Ammon's horn (tissue), 1 donor: ENCODE data around the gene COMT.
A peak's percentile ranks its signal among the peaks of the same experiment; 100 is the strongest.

Experiments
- DNase-seq: peaks from one replicate; pipeline ENCODE4 v3.0.0-alpha.2; 2016; ENCODE audit warnings: low spot score

Gene COMT

DNA sequence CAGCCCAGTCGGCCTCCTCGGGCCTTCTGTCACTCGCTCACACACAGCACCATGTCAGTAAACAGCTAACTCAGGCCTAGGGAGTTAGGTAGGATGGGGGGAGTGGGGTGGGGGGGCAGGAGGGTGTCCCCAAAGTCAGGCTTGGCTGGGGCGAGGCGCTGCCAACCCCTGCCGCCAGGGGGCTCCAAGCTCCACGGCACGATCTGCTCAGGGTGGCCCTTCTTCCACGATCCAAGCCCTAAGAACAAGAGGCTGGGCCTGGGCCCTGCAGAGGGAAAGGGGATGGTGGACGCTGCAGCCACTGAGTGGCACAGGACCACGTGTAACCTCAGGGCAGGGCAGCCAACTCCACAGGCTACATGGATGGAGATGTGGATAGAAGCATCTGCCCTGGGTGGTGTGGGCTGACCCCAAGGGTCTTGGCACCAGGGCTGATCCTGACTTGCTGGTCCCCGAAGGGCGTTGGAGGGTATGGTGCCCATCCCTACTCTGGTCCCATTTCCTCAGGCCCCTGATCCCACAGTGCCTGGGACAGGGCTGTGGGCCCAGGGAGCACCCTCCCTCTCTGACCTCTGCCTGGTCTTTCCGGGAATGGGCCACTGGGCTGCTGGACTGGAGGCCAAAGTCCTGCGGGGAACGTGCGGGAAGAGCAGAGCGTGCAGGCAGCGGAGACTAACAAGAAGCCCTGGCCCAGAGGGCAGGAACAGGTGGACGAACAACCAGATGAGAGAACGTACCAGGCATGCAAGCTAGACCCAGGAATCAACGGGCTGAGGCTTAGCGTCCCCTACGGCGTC lies 29.1 kb downstream of the COMT start:
- DNase-seq, result peak; percentile 78

DNA sequence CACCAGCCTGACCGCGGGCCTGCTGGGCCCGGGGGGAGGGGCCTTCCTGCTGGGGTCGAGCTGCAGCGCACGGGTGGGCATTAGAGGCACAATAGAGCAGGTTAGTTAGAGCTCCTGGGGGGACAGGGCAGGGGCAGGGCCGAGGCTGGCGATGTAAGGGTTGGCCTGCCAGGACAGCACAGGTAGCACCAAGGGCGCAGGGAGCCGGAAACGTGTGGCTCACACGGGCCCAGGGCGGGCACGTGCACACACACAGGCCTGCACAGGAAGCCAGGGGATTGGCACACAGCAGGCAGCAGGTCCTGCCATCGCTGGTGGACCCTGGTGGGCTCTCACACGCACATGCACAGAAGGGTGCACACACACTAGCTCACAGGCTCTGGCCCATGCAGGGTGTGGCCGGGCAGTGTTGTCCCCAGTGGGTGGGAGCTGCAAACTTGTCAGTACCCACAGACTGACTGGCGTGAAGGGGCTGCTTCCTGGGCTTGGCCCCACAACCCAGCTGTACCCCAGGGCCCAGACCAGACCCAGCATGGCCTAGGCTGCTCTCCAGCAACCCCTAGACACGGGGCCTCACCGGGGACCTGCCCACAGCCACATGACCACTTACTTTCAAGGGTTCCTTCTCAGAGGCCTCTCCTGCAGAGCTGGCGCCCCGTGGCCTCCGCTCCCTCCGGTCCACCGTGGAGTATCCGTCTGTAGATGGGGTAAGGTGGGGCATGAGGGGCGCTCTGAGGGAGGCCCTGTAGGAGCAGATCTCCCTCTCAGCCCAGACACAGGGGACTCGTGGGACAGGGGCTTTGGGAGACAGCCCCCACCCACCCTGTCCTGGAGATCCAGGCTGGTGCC lies 29.9 kb downstream of the COMT start:
- no peak for DNase-seq

DNA sequence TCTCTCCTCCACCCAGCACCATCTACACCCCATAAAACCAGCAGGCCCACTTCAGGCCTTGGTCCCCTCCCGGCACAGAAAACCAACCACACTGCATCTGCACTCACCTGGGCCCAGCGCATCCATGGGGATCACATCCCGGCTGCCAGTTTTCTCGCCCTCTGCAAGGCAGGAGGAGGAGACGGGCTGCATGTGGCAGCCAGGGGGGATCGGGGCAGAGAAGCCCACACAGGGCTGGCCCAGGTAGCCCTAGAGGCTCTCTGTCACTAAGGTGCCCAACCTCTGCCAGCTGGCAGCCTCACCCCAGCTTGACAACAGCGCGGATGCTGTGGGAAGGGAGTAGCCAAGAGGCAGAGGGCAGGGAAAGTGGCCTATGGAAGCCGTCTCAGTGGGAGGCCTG lies 30.7 kb downstream of the COMT start:
- DNase-seq, result no peak

DNA sequence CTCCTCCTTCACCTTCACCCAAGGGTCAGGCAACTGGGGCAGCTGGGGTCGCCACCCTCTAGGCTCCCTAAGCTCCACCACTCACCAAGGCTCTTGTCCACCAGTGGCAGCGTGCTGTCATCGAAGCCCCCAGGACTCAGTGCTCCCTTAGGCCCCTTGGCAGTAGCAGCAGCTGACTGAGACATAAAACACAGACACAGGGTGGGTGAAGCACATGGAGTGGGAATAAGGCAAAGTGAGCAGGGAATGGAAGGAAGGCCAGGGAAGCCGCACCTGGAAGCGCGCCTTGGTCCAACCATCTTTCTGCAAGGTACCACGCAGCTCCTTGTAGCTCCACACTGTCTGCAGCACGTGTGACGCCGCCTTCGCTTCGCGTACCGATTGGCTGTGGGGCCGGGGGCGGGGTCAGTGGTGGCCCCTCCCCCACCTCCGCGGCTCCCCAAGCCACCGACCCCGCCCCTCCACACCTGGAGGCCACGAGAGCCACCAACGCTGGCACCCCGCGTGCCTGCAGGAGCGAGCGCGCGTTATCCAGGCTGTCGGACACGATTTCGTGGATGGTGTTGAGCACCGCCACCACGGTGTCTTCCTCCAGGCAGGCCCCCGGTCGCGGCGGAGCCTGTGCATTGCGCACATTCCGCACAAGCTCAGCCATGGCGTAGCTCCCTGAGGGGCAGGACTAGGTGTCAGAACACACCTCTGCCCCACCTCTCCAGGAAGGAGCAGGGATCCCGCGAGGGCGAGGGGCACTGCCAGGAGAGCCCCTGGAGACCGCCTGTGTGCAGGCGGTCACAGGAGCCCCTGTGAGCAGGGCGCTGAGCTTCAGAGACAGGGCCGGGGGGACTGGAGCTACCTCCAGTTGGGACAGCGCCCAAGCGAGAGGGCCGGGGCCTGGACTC lies 31.3 kb downstream of the COMT start:
- no peak for DNase-seq

DNA sequence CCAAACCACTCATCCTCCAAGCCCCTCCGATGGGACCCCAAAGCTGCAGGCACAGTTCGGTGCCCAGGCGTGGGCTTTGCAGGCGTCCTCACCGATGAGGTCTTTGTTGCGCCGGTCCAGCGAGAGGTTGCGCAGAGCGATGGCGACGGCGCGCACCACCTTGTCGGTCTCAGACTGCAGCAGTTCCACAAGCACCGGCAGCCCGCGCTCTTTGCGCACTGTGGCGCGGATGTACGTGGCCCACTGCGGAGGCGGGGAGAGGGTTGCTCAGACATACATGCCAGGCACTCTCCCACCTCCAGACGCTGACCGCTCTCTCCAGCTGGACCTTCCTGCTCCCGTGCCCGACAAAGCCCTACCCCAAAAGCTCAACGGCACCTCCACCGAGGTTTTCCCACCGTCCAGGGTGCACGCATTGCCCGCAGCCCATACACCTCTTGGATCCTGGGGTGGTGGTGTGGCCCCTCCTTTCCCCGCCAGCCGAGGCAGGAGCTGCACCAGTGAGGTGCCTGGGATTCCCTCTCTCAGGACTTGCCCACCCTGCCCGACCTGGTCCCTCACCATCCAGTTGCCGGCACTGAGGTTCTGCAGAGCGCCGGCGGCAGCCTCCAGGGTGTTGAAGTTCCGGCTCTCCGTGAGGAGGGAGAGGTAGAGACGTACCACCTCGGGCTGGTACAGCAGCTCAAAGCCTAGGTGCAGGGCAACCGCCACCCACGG lies 32.1 kb downstream of the COMT start:
- DNase-seq, result no peak

DNA sequence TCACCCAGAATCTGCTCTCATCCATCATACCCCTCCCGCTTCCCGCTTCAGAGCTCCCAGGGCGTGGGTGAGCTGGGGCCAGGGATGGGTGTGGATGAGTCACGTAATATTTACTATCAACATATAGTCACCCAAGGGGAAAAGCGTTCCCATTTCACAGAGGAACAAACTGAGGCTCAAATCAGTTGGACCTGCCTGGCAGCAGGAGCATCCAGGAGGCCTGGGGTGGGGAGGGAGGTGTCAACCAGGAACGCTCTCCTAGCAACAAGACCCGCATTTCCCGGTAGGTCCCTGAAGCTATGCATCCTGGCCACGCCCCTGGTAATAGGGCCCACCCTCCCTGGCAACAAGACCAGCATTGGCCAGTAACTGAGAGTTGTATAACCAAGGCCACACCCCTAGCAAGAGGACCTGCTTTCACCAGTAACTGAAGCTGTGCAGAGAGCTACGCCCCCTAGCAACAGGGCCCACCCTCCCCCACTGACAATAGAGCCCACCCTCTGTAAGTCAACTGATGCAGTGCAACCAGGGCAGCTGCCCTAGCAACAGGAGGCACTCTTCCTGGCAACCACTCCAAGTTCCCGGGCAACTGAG lies 32.8 kb downstream of the COMT start:
- peak; percentile 69 for DNase-seq

DNA sequence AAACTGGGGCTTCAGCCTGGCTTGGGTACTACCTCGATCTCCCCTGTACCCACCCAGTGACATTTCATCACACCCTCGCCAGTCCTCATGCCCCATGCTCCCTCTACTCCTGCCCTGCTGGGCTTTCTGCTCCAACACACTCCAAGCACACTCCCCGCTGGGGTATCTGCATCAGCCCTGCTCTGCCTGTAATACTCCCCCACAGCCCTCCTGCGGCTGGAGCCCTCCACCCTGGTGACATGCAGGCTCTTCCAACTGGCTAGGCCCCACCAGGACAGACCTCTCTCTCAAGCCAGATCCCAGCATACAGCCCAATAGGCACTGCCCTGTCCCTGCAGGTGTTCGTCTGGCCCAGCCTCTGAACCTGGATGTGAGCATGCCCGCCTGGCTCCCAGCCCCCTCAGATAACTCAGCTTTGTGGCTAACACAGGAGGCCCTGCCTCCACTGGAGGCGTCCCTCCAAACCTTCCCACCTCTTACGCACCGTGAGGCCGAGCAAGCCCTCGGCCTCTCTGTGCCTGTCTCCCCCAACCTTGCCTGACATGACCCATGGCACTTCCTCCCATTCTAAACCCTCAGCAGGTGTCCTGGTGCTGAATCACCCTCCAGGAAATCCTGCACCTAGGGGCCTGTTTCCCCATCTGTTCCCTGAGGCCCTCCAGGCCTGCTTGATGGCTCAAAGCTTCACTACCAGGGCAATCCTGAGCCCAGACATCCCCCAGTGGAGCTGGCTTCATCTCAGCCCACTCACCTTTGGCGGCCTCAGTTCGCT lies 33.5 kb downstream of the COMT start:
- no peak for DNase-seq

DNA sequence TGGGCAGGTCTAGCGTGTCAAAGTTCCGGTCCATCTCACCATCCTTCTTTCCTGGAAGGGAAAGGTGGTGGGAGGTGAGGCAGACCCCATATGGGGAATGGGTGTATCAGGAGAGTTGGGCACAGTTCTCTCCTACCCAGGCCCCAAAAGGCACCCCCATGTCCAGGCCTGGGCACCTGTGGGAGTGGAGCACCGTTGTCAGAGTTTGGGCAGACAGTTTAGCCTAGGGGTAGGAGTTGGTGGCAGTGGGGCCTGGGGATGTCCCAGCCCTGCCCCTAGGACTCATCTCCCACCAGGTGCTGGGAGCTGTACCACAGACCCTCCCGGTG lies 34.1 kb downstream of the COMT start:
- no peak for DNase-seq

DNA sequence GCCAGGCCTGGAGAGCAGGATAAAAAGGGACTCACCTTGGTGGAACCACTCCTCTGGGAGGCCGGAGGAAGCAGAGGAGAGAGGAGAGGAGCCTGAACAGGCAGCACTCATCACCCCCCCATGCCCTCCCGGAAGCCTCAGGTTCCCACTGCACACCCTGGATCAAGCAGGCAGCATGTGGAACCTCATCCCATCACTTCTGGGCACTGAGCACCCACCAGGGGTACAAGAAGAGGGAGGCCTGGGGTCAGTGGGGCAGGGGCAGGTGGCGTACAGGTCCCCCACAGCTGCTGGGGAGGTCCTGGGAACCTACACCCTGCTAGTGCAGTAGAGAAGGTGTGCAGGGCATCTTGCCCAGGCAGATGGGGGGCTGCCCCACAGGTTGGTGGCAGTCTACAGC lies 35.1 kb downstream of the COMT start:
- no peak for DNase-seq

DNA sequence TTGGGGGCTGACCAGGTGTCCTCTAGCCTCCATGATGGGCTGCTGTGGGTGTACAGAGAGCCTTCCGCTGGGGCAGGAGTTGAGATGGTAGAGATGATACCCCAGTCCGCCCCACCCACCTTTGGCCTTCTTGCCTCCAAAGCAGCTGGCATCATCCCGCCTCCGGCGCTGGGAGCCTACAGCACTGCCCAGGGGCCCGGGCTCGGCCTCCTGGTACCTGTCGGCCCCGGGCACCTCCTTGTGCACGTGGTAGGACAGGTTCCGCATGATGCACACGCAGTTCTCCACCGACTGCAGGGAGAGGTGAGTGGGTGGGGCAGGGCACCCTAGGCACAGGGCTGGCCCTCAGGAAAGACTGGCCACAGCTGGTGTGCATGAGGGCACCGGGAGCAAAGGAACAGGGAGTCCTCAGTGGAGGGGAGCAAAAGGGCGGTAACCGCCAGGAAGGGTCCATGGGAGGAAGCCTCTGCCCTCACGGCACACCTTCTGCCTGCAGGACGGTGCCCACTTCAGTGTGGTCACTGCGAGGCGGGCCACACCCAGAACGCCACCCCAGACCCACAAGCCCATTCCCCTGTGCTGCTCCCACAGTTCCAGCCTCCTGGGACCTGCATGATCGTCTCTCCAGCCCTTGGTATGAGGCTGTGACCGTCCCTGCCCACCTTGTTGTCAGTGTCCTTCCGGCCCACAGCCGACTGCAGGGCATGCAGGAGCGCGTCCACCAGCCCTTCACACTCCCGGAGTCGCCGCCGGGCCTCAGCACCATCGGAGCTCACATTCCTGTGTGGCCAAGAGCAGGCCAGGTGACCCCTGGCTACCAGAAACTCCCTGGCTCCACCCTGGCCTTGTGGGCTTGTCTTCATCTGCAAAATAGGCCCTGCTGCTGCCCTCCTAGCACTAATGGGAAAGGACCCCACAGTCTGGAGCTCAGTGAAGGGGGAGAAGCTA lies 36.0 kb downstream of the COMT start:
- no peak for DNase-seq

DNA sequence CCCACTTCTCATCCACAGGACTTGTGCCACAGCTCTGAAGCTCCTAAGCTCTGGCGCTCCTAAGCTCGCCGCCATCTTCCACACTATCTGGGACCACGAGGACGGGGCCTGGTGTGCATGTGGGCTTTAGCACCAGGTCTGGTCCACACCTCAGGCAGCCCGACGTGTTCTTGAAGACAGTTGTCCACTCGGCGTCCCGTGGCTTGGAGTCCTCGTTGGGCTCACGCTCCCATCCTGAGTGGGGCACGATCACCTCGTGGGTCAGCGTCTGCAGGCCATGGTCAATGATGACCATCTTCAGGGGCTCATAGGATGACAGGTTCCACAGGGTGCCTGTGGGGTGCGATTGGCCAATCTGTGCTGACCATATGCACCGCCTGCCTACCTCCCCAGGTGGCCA lies 37.2 kb downstream of the COMT start:
- no peak for DNase-seq

DNA sequence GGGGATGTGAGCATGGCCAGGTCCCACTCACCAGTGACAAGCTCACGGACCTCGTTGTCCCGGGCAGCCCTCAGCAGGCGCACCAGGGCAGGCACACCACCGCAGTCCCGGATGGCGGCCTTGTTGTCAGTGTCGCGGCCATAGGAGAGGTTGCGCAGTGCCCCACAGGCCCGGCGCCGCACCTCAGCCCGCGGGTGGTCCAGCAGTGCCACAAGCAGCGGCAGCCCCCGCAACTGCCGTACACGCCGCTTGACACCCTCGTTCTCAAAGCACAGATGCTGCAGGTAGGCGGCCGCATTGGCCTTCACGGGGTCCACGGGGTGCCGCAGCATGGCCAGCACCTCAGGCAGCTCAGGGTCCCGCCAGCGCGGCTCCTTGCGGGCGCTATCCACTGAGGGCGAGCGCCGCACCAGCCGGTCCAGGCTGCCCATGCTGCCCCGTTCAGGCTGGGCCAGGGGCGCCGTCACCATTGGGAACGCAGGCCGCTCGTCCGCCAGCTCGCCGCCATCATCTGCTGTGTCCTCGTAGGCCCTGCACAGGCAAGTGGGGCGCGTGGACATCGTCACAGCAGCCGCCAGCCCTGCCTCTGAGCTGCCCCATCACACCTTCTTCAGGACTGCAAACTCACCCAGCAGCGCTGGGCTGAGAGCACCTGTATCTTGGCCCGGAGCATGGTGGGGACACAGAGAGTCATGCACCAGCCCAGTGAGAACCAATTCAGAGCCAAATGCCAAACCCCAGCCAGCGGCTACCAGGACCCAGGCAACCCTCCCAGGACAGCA lies 38.3 kb downstream of the COMT start:
- DNase-seq, result no peak

DNA sequence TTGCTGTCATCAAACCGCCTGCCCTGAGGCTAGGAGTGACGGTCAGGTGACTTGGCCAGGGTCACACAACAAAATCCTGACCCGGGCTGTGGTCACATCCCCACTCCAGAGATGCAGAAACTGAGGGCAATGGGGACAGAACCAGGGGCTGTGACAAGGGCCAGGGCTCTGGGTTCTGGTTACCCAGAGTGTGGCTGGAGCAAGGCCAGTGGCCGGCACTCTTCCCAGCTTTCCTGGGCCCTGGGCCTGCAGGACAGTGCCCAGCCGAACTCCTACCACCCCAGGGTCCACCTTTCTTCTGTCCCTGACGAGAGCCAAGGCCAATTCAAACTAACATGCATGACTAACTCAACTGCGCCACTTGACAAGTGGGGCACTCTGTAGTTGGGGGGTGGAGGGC lies 39.2 kb downstream of the COMT start:
- DNase-seq, result no peak

DNA sequence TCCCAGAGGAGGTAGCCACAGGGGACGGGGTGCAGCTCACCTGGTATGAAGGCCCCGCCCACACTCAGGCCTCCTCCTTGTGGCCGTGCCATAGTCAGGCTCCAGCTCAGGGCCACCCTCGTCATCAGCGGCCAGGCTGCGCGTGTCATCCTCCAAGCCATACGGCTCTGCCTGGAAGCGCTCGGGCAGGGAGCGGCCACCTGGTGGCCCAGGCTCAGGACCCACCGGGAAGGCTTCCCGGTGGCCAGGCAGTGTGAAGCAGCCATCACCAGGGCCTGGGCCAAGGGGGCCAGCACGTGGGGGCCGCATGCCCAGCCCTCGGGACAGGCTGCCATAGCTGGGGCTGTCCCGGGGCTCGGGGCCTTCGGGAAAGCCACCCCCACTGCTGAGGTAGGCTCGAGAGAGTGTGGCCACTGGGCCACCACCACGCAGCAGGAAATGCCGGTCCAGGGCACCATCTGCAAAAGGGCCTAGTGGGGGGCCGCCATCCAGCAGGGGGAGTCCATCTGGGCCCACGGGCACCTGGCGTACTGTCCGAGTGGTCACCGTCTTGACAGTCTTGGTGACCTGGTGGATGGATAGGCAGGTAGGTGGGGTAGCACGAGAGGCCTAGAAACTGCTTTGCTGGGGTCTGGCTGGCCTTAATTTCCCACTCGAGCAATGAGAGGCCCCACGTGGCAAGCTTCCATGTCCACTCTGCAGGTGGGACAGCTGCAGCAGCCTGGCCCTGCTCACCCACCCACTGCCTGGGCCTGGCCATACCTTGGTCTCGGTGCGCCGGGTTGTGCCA lies 39.8 kb downstream of the COMT start:
- no peak for DNase-seq

DNA sequence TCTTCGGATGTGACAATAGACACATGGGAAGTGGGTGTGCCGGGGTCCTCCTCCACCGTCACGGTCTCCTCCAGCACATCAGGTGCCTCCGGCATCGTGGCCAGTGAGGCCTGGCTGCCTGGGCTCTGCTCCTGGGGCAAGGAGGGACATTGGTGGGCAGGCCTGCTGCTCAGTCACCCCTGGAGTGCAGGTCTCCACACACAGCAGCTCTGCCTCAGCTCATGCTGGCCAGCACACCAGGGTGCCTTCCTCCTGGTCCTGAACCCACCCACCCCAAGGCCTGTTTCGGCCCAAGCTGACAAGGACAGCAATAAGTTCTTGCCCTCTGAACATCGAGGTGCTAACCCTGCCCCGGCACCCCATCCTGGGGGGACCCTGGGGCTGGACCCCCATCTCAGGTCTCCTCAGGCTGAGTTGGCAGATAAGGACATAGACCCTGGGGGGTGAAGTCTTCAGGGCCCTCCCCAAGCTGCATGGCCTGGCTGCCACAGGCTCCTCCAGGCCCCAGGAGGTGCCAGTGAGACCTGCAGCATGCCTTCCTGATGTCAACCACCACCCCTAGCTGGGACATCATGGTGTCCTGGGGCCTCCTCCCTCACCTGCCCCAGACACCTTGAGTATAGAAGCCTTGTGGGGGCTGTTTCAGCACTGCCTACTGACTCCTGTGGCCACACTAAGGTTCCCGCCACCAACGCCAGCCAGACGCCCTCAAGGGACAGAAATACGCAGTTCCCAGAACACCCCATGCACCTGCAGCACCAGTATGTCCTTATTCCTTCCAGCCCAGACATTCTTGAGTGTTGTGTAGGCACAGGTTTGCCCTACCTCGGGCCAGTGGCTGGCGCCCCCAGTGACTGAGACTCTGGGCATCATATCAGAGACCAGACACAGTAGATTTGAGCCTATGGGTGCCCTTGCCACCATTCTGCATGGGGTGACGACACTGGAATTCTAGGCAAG lies 40.7 kb downstream of the COMT start:
- DNase-seq, result no peak

DNA sequence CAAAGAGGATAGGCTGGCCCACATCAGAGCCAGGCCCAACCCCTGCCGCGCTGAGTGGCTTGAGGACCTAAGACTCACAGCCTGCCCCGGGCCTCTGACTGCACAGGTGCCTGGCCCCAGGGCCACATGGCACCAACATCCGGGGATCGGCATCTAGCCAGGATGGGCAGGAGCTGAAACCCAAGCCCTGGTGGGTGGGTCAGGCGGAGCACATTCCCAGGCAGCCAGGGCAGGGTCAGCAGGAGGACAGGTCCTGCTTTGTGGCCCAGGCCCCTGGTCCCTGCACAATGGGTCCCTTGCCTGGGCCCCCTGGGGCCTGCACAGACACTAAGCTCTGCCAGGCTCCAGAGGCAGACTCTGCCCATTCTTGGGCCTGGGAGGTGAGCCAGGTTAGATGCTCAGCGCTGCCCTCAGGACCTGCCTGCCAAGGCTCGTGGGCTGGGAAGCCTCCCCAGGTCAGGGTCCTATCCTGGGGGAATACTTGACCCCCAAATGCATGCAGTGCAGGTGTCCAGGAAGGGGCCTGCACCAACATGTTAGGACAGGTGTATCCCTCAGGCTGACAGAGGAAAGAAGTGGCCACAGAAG lies 41.5 kb downstream of the COMT start:
- no peak for DNase-seq
